ENCODE data around the gene OSGEP.
A peak's percentile ranks its signal among the peaks of the same experiment; 100 is the strongest.

OSGEP gene

GRCh38 chr14:20436363-20436755 is 18.3 kb downstream of the OSGEP start:
- peak; percentile 28 for DNase-seq (ENCODE audit: low read depth)
- no peak overlapping the region for H3K4me3 ChIP-seq (ENCODE audit: low read depth, low read length)

- H3K4me3 ChIP-seq (ENCODE audit: low read depth, low read length): peak within 1 kb of the TSS; percentile 22
- DNase-seq (ENCODE audit: low read depth): no peak
These were observed 18.8 kb downstream of the OSGEP start, which contains the start of gene KLHL33 for GRCh38 chr14:20435582-20436362. Gene KLHL33, minus strand, starts transcription at chr14:20436166. Its CDS starts 355 bp downstream, at chr14:20435811.

- DNase-seq (ENCODE audit: low read depth): no peak
- peak overlapping the region; percentile 22 for H3K4me3 ChIP-seq (ENCODE audit: low read depth, low read length)
These were observed 19.7 kb downstream of the OSGEP start for GRCh38 chr14:20434701-20435581.

GRCh38 chr14:20429801-20430669 is 24.6 kb downstream of the OSGEP start:
- no peak overlapping the region for H3K4me3 ChIP-seq (ENCODE audit: low read depth, low read length)
- no peak for DNase-seq (ENCODE audit: low read depth)

- DNase-seq (ENCODE audit: low read depth): no peak
- no peak overlapping the region for H3K4me3 ChIP-seq (ENCODE audit: low read depth, low read length)
These were observed 25.8 kb downstream of the OSGEP start for GRCh38 chr14:20428802-20429201.

- no peak for DNase-seq (ENCODE audit: low read depth)
- H3K4me3 ChIP-seq (ENCODE audit: low read depth, low read length): no peak overlapping the region
These were observed 26.6 kb downstream of the OSGEP start for GRCh38 chr14:20428010-20428365.

- no peak for DNase-seq (ENCODE audit: low read depth)
- no peak overlapping the region for H3K4me3 ChIP-seq (ENCODE audit: low read depth, low read length)
These were observed 27.2 kb downstream of the OSGEP start for GRCh38 chr14:20427231-20428009.

- no peak overlapping the region for H3K4me3 ChIP-seq (ENCODE audit: low read depth, low read length)
- no peak for DNase-seq (ENCODE audit: low read depth)
These were observed 29.8 kb downstream of the OSGEP start for GRCh38 chr14:20424851-20425250.

- no peak for DNase-seq (ENCODE audit: low read depth)
These were observed 31.7 kb downstream of the OSGEP start for GRCh38 chr14:20422886-20423285.

GRCh38 chr14:20421267-20421666 is 33.3 kb downstream of the OSGEP start:
- H3K4me3 ChIP-seq (ENCODE audit: low read depth, low read length): no peak overlapping the region
- DNase-seq (ENCODE audit: low read depth): no peak

More at GRCh38 chr14:20422886-20423285, 31.7 kb downstream of the OSGEP start:
- H3K4me3 ChIP-seq (ENCODE audit: low read depth, low read length): no peak overlapping the region

GRCh38 chr14:20419419-20419818 is 35.2 kb downstream of the OSGEP start:
- H3K4me3 ChIP-seq (ENCODE audit: low read depth, low read length): no peak overlapping the region
- no peak for DNase-seq (ENCODE audit: low read depth)

GRCh38 chr14:20418501-20418909 is 36.1 kb downstream of the OSGEP start:
- no peak overlapping the region for H3K4me3 ChIP-seq (ENCODE audit: low read depth, low read length)
- no peak for DNase-seq (ENCODE audit: low read depth)

- DNase-seq (ENCODE audit: low read depth): no peak
These were observed 37.1 kb downstream of the OSGEP start for GRCh38 chr14:20417250-20418186.

GRCh38 chr14:20416223-20416622 is 38.4 kb downstream of the OSGEP start:
- DNase-seq (ENCODE audit: low read depth): no peak

More at GRCh38 chr14:20417250-20418186, 37.1 kb downstream of the OSGEP start:
- H3K4me3 ChIP-seq (ENCODE audit: low read depth, low read length): no peak overlapping the region

GRCh38 chr14:20415782-20416206 is 38.8 kb downstream of the OSGEP start:
- no peak overlapping the region for H3K4me3 ChIP-seq (ENCODE audit: low read depth, low read length)
- no peak for DNase-seq (ENCODE audit: low read depth)

More at GRCh38 chr14:20416223-20416622, 38.4 kb downstream of the OSGEP start:
- no peak overlapping the region for H3K4me3 ChIP-seq (ENCODE audit: low read depth, low read length)

- peak overlapping the region; percentile 78 for H3K4me3 ChIP-seq (ENCODE audit: low read depth, low read length)
- no peak for DNase-seq (ENCODE audit: low read depth)
These were observed 40.9 kb downstream of the OSGEP start for GRCh38 chr14:20413744-20414082.

GRCh38 chr14:20412876-20413743 is 41.5 kb downstream of the OSGEP start, which contains the start of gene TEP1:
Gene TEP1, minus strand, starts transcription at chr14:20413501. Its CDS starts 5,062 bp downstream, at chr14:20408439.
- DNase-seq (ENCODE audit: low read depth): peak; percentile 51

More at GRCh38 chr14:20412876-20413743, 41.5 kb downstream of the OSGEP start, which contains the start of gene TEP1:
- H3K4me3 ChIP-seq (ENCODE audit: low read depth, low read length): peak within 1 kb of the TSS; percentile 78
